ENCODE results near the gene INTS3.

Gene INTS3

DNA sequence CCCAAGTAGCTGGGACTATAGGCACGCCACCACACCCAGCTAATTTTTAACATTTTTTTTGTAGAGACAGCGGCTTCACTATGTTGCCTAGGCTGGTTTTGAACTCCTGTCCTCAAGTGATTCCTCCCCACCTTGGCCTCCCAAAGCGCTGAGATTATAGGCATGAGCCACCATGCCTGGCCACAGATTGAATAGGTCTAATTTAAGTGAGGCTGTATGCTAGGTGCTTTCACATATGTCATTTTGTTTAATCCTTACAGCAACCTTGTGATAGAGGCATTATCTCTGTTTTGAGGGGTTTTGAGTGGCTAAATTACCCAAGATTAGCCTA is 7.2 kb downstream of the INTS3 start:
- TF ChIP-seq EP300 (IDR thresholded peaks at IDR 0.05; ENCODE audit: borderline replicate concordance) (no peak), RAD21 (IDR thresholded peaks at IDR 0.05; ENCODE audit: low read depth) (no peak), TEAD4 (IDR thresholded peaks at IDR 0.05) (no peak), TCF12 (IDR thresholded peaks at IDR 0.05; ENCODE audit: low read depth) (no peak), CREB1 (IDR thresholded peaks at IDR 0.05; ENCODE audit: low read depth) (no peak), ZBTB7A (IDR thresholded peaks at IDR 0.05; ENCODE audit: low read depth) (no peak), CEBPB (IDR thresholded peaks at IDR 0.05) (no peak), NFIC (IDR thresholded peaks at IDR 0.05) (no peak), EGR1 (IDR thresholded peaks at IDR 0.05) (no peak), FOXM1 (IDR thresholded peaks at IDR 0.05; ENCODE audit: borderline replicate concordance, low read depth) (no peak), YY1 (IDR thresholded peaks at IDR 0.05; ENCODE audit: low read depth) (no peak), TAF1 (IDR thresholded peaks at IDR 0.05; ENCODE audit: low read depth) (no peak)
- TF ChIP-seq, protein P1, sequence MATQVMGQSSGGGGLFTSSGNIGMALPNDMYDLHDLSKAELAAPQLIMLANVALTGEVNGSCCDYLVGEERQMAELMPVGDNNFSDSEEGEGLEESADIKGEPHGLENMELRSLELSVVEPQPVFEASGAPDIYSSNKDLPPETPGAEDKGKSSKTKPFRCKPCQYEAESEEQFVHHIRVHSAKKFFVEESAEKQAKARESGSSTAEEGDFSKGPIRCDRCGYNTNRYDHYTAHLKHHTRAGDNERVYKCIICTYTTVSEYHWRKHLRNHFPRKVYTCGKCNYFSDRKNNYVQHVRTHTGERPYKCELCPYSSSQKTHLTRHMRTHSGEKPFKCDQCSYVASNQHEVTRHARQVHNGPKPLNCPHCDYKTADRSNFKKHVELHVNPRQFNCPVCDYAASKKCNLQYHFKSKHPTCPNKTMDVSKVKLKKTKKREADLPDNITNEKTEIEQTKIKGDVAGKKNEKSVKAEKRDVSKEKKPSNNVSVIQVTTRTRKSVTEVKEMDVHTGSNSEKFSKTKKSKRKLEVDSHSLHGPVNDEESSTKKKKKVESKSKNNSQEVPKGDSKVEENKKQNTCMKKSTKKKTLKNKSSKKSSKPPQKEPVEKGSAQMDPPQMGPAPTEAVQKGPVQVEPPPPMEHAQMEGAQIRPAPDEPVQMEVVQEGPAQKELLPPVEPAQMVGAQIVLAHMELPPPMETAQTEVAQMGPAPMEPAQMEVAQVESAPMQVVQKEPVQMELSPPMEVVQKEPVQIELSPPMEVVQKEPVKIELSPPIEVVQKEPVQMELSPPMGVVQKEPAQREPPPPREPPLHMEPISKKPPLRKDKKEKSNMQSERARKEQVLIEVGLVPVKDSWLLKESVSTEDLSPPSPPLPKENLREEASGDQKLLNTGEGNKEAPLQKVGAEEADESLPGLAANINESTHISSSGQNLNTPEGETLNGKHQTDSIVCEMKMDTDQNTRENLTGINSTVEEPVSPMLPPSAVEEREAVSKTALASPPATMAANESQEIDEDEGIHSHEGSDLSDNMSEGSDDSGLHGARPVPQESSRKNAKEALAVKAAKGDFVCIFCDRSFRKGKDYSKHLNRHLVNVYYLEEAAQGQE (IDR thresholded peaks at IDR 0.05; ENCODE audit: low read depth): no peak
- TF ChIP-seq, protein P2, sequence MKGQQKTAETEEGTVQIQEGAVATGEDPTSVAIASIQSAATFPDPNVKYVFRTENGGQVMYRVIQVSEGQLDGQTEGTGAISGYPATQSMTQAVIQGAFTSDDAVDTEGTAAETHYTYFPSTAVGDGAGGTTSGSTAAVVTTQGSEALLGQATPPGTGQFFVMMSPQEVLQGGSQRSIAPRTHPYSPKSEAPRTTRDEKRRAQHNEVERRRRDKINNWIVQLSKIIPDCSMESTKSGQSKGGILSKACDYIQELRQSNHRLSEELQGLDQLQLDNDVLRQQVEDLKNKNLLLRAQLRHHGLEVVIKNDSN (IDR thresholded peaks at IDR 0.05): no peak
- TF ChIP-seq, protein P3, sequence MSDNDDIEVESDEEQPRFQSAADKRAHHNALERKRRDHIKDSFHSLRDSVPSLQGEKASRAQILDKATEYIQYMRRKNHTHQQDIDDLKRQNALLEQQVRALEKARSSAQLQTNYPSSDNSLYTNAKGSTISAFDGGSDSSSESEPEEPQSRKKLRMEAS (IDR thresholded peaks at IDR 0.05): no peak

DNA sequence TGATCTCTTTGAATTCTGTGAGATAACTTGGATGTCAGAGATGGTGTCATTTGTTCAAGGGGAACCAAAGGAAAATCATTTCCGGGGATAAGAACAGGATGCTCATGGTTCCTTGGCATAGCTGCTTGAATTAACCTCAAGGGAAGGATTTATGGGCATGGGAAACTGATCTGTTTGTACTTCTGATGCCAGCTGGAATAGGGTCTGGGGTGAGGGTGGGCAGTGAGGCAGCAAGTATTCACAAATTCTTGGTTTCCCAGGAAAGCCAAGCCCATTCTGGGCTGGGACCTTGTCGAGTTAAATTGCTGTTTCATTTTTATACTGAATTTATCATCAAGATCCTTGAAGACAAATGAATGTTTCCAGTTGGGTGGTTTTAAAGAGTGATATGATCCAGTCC is 14.1 kb downstream of the INTS3 start:
- TF ChIP-seq, protein P2 (IDR thresholded peaks at IDR 0.05): no peak
- TF ChIP-seq TCF12 (IDR thresholded peaks at IDR 0.05; ENCODE audit: low read depth): no peak
- TF ChIP-seq YY1 (IDR thresholded peaks at IDR 0.05; ENCODE audit: low read depth): no peak
- TF ChIP-seq EGR1 (IDR thresholded peaks at IDR 0.05): no peak
- TF ChIP-seq NFIC (IDR thresholded peaks at IDR 0.05): no peak
- no peak for TF ChIP-seq ZBTB7A (IDR thresholded peaks at IDR 0.05; ENCODE audit: low read depth)
- TF ChIP-seq CREB1 (IDR thresholded peaks at IDR 0.05; ENCODE audit: low read depth): no peak
- TF ChIP-seq, protein P3 (IDR thresholded peaks at IDR 0.05): no peak
- no peak for TF ChIP-seq FOXM1 (IDR thresholded peaks at IDR 0.05; ENCODE audit: borderline replicate concordance, low read depth)
- no peak for TF ChIP-seq EP300 (IDR thresholded peaks at IDR 0.05; ENCODE audit: borderline replicate concordance)
- no peak for TF ChIP-seq TAF1 (IDR thresholded peaks at IDR 0.05; ENCODE audit: low read depth)
- no peak for TF ChIP-seq TEAD4 (IDR thresholded peaks at IDR 0.05)
- no peak for TF ChIP-seq CEBPB (IDR thresholded peaks at IDR 0.05)
- TF ChIP-seq, protein P1 (IDR thresholded peaks at IDR 0.05; ENCODE audit: low read depth): no peak

DNA sequence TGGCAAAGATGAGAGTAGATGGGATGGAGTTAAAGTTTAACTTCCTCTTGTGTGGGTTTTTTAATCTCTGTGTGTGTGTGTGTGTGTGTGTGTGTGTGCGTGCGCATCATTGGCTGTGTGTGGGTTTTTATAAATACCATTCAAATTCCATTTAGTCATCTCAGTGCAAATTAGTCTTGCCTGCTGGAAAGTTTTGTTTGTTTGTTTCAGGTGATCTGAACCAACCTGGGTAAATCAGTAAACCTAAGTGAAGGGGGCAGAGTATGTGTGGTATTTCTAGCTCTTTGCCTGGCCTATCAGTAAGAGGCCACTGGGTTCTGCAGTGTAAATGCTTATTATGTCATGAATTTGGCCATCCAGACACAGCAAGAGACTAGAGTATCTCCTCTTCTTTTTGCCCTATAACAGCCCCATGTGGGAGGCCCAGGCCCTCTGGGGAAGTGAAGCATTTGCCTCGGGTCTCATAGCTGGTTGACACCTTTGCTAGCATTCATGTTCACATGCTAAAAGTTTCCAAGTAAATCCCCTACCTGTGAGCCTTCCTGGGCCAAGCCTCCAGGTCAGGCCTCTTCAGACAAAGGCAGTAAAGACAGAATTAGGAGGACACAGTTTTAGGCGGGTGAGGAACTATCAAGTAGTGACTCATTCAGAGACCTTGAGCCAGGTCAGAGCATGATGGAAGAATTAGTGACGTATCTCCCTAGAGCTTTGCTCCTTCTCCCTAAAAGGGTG is 14.7 kb downstream of the INTS3 start:
- no peak for TF ChIP-seq YY1 (IDR thresholded peaks at IDR 0.05; ENCODE audit: low read depth)
- no peak for TF ChIP-seq EP300 (IDR thresholded peaks at IDR 0.05; ENCODE audit: borderline replicate concordance)
- no peak for TF ChIP-seq TAF1 (IDR thresholded peaks at IDR 0.05; ENCODE audit: low read depth)
- TF ChIP-seq, protein P2 (IDR thresholded peaks at IDR 0.05): no peak
- TF ChIP-seq EGR1 (IDR thresholded peaks at IDR 0.05): no peak
- TF ChIP-seq CREB1 (IDR thresholded peaks at IDR 0.05; ENCODE audit: low read depth): no peak
- TF ChIP-seq TCF12 (IDR thresholded peaks at IDR 0.05; ENCODE audit: low read depth): no peak
- TF ChIP-seq CEBPB (IDR thresholded peaks at IDR 0.05): no peak
- TF ChIP-seq, protein P1 (IDR thresholded peaks at IDR 0.05; ENCODE audit: low read depth): no peak
- TF ChIP-seq, protein P3 (IDR thresholded peaks at IDR 0.05): no peak
